SK-N-SH treated with all-trans-retinoic acid at 6 μM for 48 hours (cell line): ENCODE measurements around the gene COL25A1.
"Not testable (repeated sequence)": the region's sequence is repeated elsewhere in the genome, so short reads cannot be mapped to it uniquely, and the experiment has no call there.

ENCODE experiments used
- ATAC-seq: fragments of 200-7000 bp; cut with Tn5 transposase; 3 replicates; pipeline ENCODE4 v1.9.1; 2020; ENCODE audit warnings: mild to moderate bottlenecking, moderate library complexity
- ARNTL ChIP-seq: fragments of 450-650 bp; formaldehyde crosslinking; IDR thresholded peaks from 2 replicates; pipeline ENCODE4 v1.5.0; 2020; ENCODE audit warnings: low read depth, mild to moderate bottlenecking, moderate library complexity, borderline replicate concordance
- BACH2 ChIP-seq: fragments of 250-450 bp; sonication (Bioruptor Pico); IDR thresholded peaks from 2 replicates; pipeline ENCODE4 v1.9.0; 2021; ENCODE audit warnings: mild to moderate bottlenecking, borderline replicate concordance
- CREB5 ChIP-seq: fragments of 250-450 bp; sonication (Bioruptor Pico); IDR thresholded peaks from 2 replicates; pipeline ENCODE4 v1.5.1; 2020; ENCODE audit warnings: low read depth, mild to moderate bottlenecking, moderate library complexity
- ESRRG ChIP-seq: fragments of 250-450 bp; sonication (Bioruptor Pico); IDR thresholded peaks from 2 replicates; pipeline ENCODE4 v1.6.1; 2021; ENCODE audit warnings: mild to moderate bottlenecking
- GLIS3 ChIP-seq: fragments of 250-450 bp; sonication (Bioruptor Pico); IDR thresholded peaks from 2 replicates; pipeline ENCODE4 v1.5.0; 2020; ENCODE audit warnings: mild to moderate bottlenecking, moderate library complexity
- ISL1 ChIP-seq: fragments of 250-450 bp; sonication (Bioruptor Pico); IDR thresholded peaks from 2 replicates; pipeline ENCODE4 v2.1.2; 2022; ENCODE audit warnings: mild to moderate bottlenecking, moderate library complexity
- OSR1 ChIP-seq: fragments of 250-450 bp; sonication (Bioruptor Pico); IDR thresholded peaks from 2 replicates; pipeline ENCODE4 v1.8.0; 2022; ENCODE audit warnings: moderate library complexity, mild to moderate bottlenecking, inconsistent platforms
- PPARA ChIP-seq: fragments of 250-450 bp; sonication (Bioruptor Pico); IDR thresholded peaks from 2 replicates; pipeline ENCODE4 v1.5.0; 2020; ENCODE audit warnings: mild to moderate bottlenecking, borderline replicate concordance
- RARB ChIP-seq: fragments of 250-450 bp; sonication (Bioruptor Pico); IDR thresholded peaks from 2 replicates; pipeline ENCODE4 v1.8.0; 2021; ENCODE audit warnings: mild to moderate bottlenecking, moderate library complexity
- SNAI2 ChIP-seq: fragments of 250-450 bp; sonication (Bioruptor Pico); IDR thresholded peaks from 2 replicates; pipeline ENCODE4 v1.5.0; 2020; ENCODE audit warnings: mild to moderate bottlenecking, moderate library complexity
- TCF4 ChIP-seq: fragments of 250-450 bp; sonication (Bioruptor Pico); IDR thresholded peaks from 2 replicates; pipeline ENCODE4 v1.8.0; 2021; ENCODE audit warnings: mild to moderate bottlenecking, moderate library complexity, borderline replicate concordance
- TSHZ2 ChIP-seq: fragments of 250-450 bp; sonication (Bioruptor Pico); IDR thresholded peaks from 2 replicates; pipeline ENCODE4 v1.5.0; 2020; ENCODE audit warnings: mild to moderate bottlenecking, moderate library complexity
- ZC3H10 ChIP-seq: fragments of 250-450 bp; sonication (Bioruptor Pico); IDR thresholded peaks from 2 replicates; pipeline ENCODE4 v1.5.1; 2021; ENCODE audit warnings: mild to moderate bottlenecking, moderate library complexity
- ZFP3 ChIP-seq: fragments of 250-450 bp; sonication (Bioruptor Pico); IDR thresholded peaks from 2 replicates; pipeline ENCODE4 v1.5.0; 2020; ENCODE audit warnings: mild to moderate bottlenecking, moderate library complexity
- ZFP30 ChIP-seq: fragments of 450-650 bp; formaldehyde crosslinking; IDR thresholded peaks from 2 replicates; pipeline ENCODE4 v1.5.0; 2022; ENCODE audit warnings: mild to moderate bottlenecking, moderate library complexity
- ZNF565 ChIP-seq: fragments of 450-650 bp; formaldehyde crosslinking; conservative IDR thresholded peaks from 2 replicates; pipeline ENCODE4 v1.5.0; 2020; ENCODE audit warnings: low read depth, mild to moderate bottlenecking, moderate library complexity
- ZNF70 ChIP-seq: fragments of 450-650 bp; formaldehyde crosslinking; IDR thresholded peaks from 2 replicates; pipeline ENCODE4 v1.5.0; 2020; ENCODE audit warnings: mild to moderate bottlenecking, moderate library complexity
- ZNF8 ChIP-seq: fragments of 450-650 bp; formaldehyde crosslinking; IDR thresholded peaks from 2 replicates; pipeline ENCODE4 v1.5.0; 2020; ENCODE audit warnings: mild to moderate bottlenecking, moderate library complexity
- TF ChIP-seq, protein P1 (sequence below): fragments of 250-450 bp; sonication (Bioruptor Pico); IDR thresholded peaks from 2 replicates; pipeline ENCODE4 v1.8.0; 2021; ENCODE audit warnings: low read depth, mild to moderate bottlenecking, moderate library complexity, borderline replicate concordance
- TF ChIP-seq, protein P2 (sequence below): fragments of 250-450 bp; sonication (Bioruptor Pico); IDR thresholded peaks from 2 replicates; pipeline ENCODE4 v1.8.0; 2020; ENCODE audit warnings: mild to moderate bottlenecking, moderate library complexity, borderline replicate concordance

COL25A1 gene

DNA sequence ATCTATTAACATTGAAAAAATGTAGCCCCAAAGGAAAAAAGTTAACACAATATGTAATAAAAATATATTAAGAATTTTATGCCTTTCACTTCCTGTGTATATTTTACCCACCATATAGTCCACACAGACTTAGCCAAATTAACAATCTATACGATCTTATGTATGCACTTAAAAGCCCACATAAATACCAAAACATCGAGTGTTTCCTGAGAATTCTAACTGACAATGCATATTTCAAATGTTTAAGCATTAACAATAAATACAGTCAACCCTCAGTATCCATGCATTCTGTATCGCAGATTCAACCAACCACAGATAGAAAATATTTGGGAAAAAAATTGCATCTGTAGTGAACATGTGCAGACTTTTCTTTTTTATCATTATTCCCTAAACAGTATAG lies 226.8 kb downstream of the COL25A1 start (continued):
- no peak for TF ChIP-seq TSHZ2 (CRISPR knock-in tag)
- TF ChIP-seq, protein P1, sequence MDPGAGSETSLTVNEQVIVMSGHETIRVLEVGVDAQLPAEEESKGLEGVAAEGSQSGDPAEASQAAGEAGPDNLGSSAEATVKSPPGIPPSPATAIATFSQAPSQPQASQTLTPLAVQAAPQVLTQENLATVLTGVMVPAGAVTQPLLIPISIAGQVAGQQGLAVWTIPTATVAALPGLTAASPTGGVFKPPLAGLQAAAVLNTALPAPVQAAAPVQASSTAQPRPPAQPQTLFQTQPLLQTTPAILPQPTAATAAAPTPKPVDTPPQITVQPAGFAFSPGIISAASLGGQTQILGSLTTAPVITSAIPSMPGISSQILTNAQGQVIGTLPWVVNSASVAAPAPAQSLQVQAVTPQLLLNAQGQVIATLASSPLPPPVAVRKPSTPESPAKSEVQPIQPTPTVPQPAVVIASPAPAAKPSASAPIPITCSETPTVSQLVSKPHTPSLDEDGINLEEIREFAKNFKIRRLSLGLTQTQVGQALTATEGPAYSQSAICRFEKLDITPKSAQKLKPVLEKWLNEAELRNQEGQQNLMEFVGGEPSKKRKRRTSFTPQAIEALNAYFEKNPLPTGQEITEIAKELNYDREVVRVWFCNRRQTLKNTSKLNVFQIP: no peak
- no peak for TF ChIP-seq ESRRG (CRISPR knock-in tag)
- TF ChIP-seq ARNTL (CRISPR knock-in tag): no peak
- TF ChIP-seq GLIS3 (CRISPR knock-in tag): no peak
- no peak for TF ChIP-seq SNAI2 (CRISPR knock-in tag)
- TF ChIP-seq ZNF70: no peak
- no peak for TF ChIP-seq OSR1 (CRISPR knock-in tag)
- TF ChIP-seq, all 23 proteins: peak for 0

GRCh38 chr4:109072595-109072994 lies 229.9 kb downstream of the COL25A1 start:
- ATAC-seq: no peak
- no peak for TF ChIP-seq SNAI2 (CRISPR knock-in tag)
- TF ChIP-seq TSHZ2 (CRISPR knock-in tag): no peak
- TF ChIP-seq, protein P1: no peak
- no peak for TF ChIP-seq ZNF565
- TF ChIP-seq ZC3H10 (CRISPR knock-in tag): no peak
- no peak for TF ChIP-seq TCF4 (CRISPR knock-in tag)
- no peak for TF ChIP-seq ISL1 (CRISPR knock-in tag)
- no peak for TF ChIP-seq ZFP30 (CRISPR knock-in tag)
- no peak for TF ChIP-seq ZNF70
- no peak for TF ChIP-seq OSR1 (CRISPR knock-in tag)
- TF ChIP-seq CREB5 (CRISPR knock-in tag): no peak
- no peak for TF ChIP-seq ZNF8 (CRISPR knock-in tag)
- TF ChIP-seq RARB: no peak
- no peak for TF ChIP-seq PPARA (CRISPR knock-in tag)
- no peak for TF ChIP-seq BACH2
- TF ChIP-seq GLIS3 (CRISPR knock-in tag): no peak
- no peak for TF ChIP-seq ZFP3 (CRISPR knock-in tag)
- TF ChIP-seq, protein P2, sequence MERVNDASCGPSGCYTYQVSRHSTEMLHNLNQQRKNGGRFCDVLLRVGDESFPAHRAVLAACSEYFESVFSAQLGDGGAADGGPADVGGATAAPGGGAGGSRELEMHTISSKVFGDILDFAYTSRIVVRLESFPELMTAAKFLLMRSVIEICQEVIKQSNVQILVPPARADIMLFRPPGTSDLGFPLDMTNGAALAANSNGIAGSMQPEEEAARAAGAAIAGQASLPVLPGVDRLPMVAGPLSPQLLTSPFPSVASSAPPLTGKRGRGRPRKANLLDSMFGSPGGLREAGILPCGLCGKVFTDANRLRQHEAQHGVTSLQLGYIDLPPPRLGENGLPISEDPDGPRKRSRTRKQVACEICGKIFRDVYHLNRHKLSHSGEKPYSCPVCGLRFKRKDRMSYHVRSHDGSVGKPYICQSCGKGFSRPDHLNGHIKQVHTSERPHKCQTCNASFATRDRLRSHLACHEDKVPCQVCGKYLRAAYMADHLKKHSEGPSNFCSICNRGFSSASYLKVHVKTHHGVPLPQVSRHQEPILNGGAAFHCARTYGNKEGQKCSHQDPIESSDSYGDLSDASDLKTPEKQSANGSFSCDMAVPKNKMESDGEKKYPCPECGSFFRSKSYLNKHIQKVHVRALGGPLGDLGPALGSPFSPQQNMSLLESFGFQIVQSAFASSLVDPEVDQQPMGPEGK (CRISPR knock-in tag): no peak
- no peak for TF ChIP-seq ESRRG (CRISPR knock-in tag)
- TF ChIP-seq, all 23 proteins: peak for 0

- ATAC-seq: not testable (repeated sequence)
Observed at GRCh38 chr4:109070677-109071076, 231.8 kb downstream of the COL25A1 start.
